A673 (cell line): ENCODE results near the gene NUP43. TPM values are rescaled to one million over a fixed set of nuclear protein-coding genes. Genes with fewer than 3 reads are reported as not detected.

ENCODE experiments used
- BruUV-seq: library from RNA; stranded (reverse); fragments of 400-500 nt; replicated peaks from 2 replicates; lab custom pipeline; 2021; lab: Mats Ljungman, UMichigan
- CTCF ChIA-PET: fragments of 300-600 bp; sonication (Branson Sonifier 250); formaldehyde crosslinking; loops from one replicate; lab custom pipeline; 2022; ENCODE audit warnings: antibody characterized with exemption; lab: Charles Lee
- POLR2A ChIA-PET: fragments of 300-600 bp; sonication (Branson Sonifier 250); formaldehyde crosslinking; loops from one replicate; lab custom pipeline; 2022; ENCODE audit warnings: antibody characterized with exemption; ENCODE audit not compliant: low non-redundant PET; lab: Charles Lee
- DNase-seq: peaks from one replicate; pipeline ENCODE4 v3.0.0-alpha.2; 2015; ENCODE audit warnings: low spot score
- H3K27ac ChIP-seq: fragments of 200-600 bp; sonication (generic); 2 replicates; pipeline ENCODE4 v1.5.1; 2016; ENCODE audit warnings: mixed run types, low read depth, mild to moderate bottlenecking, mixed read lengths, antibody characterized with exemption, low read length; ENCODE audit not compliant: poor library complexity, severe bottlenecking
- H3K27me3 ChIP-seq: fragments of 200-600 bp; sonication (generic); replicated peaks from 2 replicates; pipeline ENCODE4 v1.6.1; 2017; ENCODE audit warnings: mixed run types, low read depth, mild to moderate bottlenecking, mixed read lengths, antibody characterized with exemption, low read length; ENCODE audit not compliant: insufficient read depth, poor library complexity
- H3K36me3 ChIP-seq: fragments of 200-600 bp; sonication (generic); 2 replicates; pipeline ENCODE4 v1.6.1; 2016; ENCODE audit warnings: mixed run types, mild to moderate bottlenecking, mixed read lengths, antibody characterized with exemption, low read length; ENCODE audit not compliant: insufficient read depth, poor library complexity, severe bottlenecking
- H3K4me1 ChIP-seq: fragments of 200-600 bp; sonication (generic); 2 replicates; pipeline ENCODE4 v1.6.1; 2017; ENCODE audit warnings: mixed run types, mild to moderate bottlenecking, mixed read lengths, antibody characterized with exemption, low read length; ENCODE audit not compliant: insufficient read depth, poor library complexity, severe bottlenecking
- H3K4me3 ChIP-seq: fragments of 200-600 bp; sonication (generic); 2 replicates; pipeline ENCODE4 v1.5.1; 2016; ENCODE audit warnings: low read depth, mixed run types, mild to moderate bottlenecking, mixed read lengths, low read length; ENCODE audit not compliant: poor library complexity, severe bottlenecking
- H3K9me3 ChIP-seq: fragments of 200-600 bp; sonication (generic); 2 replicates; pipeline ENCODE4 v1.6.1; 2016; ENCODE audit warnings: mixed run types, low read depth, mild to moderate bottlenecking, mixed read lengths, antibody characterized with exemption, low read length; ENCODE audit not compliant: poor library complexity, severe bottlenecking
- CTCF ChIP-seq: fragments of 300-800, 200-600 bp; sonication (generic); conservative IDR thresholded peaks from 2 replicates; pipeline ENCODE4 v1.5.1; 2017; ENCODE audit warnings: low read depth, mild to moderate bottlenecking, antibody characterized with exemption, low read length, moderate library complexity, mixed read lengths
- EZH2 ChIP-seq: fragments of 200-600 bp; sonication (generic); IDR thresholded peaks from 2 replicates; pipeline ENCODE4 v1.6.1; 2017; ENCODE audit warnings: borderline replicate concordance, low read depth, mild to moderate bottlenecking, mixed read lengths, antibody characterized with exemption, low read length; ENCODE audit not compliant: poor library complexity, severe bottlenecking
- intact Hi-C: fragments of 100-400 bp; cut with micrococcal nuclease; formaldehyde crosslinking; loops from one replicate; pipeline ENCODE4 v1.10.0; 2022; ENCODE audit not compliant: unreplicated experiment
- total RNA-seq: library from RNA; stranded (reverse); gene quantifications from 2 replicates; pipeline ENCODE4 v1.2.3, GENCODE V29; 2021

NUP43 gene
- total RNA-seq, 1 experiment from 2014 or later = 88.5 TPM

- TF ChIP-seq CTCF (peak; percentile 89), EZH2 (no peak)
- Histone ChIP-seq H3K27ac (no peak overlapping the region), H3K36me3 (peaks cover 24% of the 10 kb centered on the region), H3K4me3 (no peak overlapping the region), H3K4me1 (no peaks in the 10 kb centered on the region), H3K27me3 (no peaks in the 10 kb centered on the region), H3K9me3 (no peaks in the 10 kb centered on the region)
- DNase-seq = peak; percentile 88
- BruUV-seq = no TSS peak
- CTCF ChIA-PET = no interaction called here
- intact Hi-C loops = loop anchor here (2.0 kb wide), 1 partner anchor 203 kb away; no protein-coding TSS in a partner anchor
- POLR2A ChIA-PET = no interaction called here
These were observed 22.4 kb downstream of the NUP43 start for GRCh38 chr6:149723771-149724417.

- TF ChIP-seq EZH2 (no peak), CTCF (no peak)
- intact Hi-C loops = loop anchor here (2.0 kb wide), 1 partner anchor 204 kb away; no protein-coding TSS in a partner anchor
- H3K36me3 ChIP-seq = peaks cover 17% of the 10 kb centered on the region
These were observed 23.1 kb downstream of the NUP43 start for GRCh38 chr6:149723262-149723661.

DNA sequence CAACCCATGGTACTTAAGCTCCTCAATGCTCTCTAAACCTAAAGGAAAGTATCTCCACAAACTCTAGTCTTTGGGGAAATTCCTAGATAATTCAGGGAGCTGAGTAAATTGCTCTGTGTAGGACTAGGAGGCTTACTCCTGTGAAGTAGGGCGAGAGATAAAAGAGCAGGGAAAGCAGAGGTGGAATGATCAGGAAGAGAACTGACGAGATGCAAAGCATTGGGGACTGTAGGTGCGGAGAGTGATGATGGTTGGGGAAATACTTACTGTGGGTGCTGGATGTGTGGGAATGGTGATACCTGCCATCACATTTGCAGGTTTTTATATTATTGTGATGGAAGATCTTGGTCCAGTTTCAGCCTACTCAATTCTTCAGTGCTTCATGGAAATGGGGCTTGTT is 26.8 kb downstream of the NUP43 start:
- Histone ChIP-seq H3K36me3 (peaks cover under 1% of the 10 kb centered on the region), H3K27ac (no peak overlapping the region), H3K4me3 (no peak overlapping the region), H3K4me1 (peaks cover 8% of the 10 kb centered on the region), H3K9me3 (no peaks in the 10 kb centered on the region), H3K27me3 (no peaks in the 10 kb centered on the region)
- TF ChIP-seq CTCF (no peak), EZH2 (no peak)
- DNase-seq = no peak
- intact Hi-C loops = loop anchor here (5.0 to 10.0 kb wide), 2 partner anchors 143 to 155 kb away; partner anchors contain the start of genes GINM1 and LRP11
- CTCF ChIA-PET = no interaction called here
- no TSS peak for BruUV-seq
- POLR2A ChIA-PET = no interaction called here

More at GRCh38 chr6:149723262-149723661, 23.1 kb downstream of the NUP43 start:
- no peak overlapping the region for H3K4me3 ChIP-seq
- H3K9me3 ChIP-seq = no peaks in the 10 kb centered on the region
- no TSS peak for BruUV-seq
- ChIA-PET POLR2A (no interaction called here), CTCF (no interaction called here)
- no peak for DNase-seq
- H3K27ac ChIP-seq = no peak overlapping the region
- H3K4me1 ChIP-seq = no peaks in the 10 kb centered on the region
- H3K27me3 ChIP-seq = no peaks in the 10 kb centered on the region
